GM23248 (cell line): ENCODE results near the gene NSD2. TPM values are rescaled to one million over a fixed set of nuclear protein-coding genes. Genes with fewer than 3 reads are reported as not detected.

Experiments used
- DNase-seq: peaks from one replicate; pipeline ENCODE4 v3.0.0-alpha.2; 2015
- H2AFZ ChIP-seq: fragments of 200-600 bp; sonication (generic); 2 replicates; pipeline ENCODE4 v1.6.1; 2016; ENCODE audit warnings: antibody characterized with exemption
- H3F3A ChIP-seq: fragments of 200-600 bp; sonication (generic); 2 replicates; pipeline ENCODE4 v1.6.1; 2016; ENCODE audit warnings: mild to moderate bottlenecking, antibody characterized with exemption, mixed run types; ENCODE audit not compliant: insufficient read depth
- H3K27ac ChIP-seq: fragments of 200-600 bp; sonication (generic); 2 replicates; pipeline ENCODE4 v1.5.1; 2016; ENCODE audit warnings: mild to moderate bottlenecking
- H3K27me3 ChIP-seq: fragments of 200-600 bp; sonication (generic); replicated peaks from 2 replicates; pipeline ENCODE4 v1.6.1; 2016; ENCODE audit warnings: mild to moderate bottlenecking; ENCODE audit not compliant: insufficient read depth
- H3K36me3 ChIP-seq: fragments of 200-600 bp; sonication (generic); 2 replicates; pipeline ENCODE4 v1.6.1; 2016; ENCODE audit warnings: low read depth, mild to moderate bottlenecking
- H3K4me1 ChIP-seq: fragments of 200-600 bp; sonication (generic); 2 replicates; pipeline ENCODE4 v1.6.1; 2016; ENCODE audit warnings: mild to moderate bottlenecking; ENCODE audit not compliant: insufficient read depth
- H3K4me2 ChIP-seq: fragments of 200-600 bp; sonication (generic); one replicate; pipeline ENCODE4 v1.6.1; 2016; ENCODE audit warnings: mild to moderate bottlenecking; ENCODE audit not compliant: unreplicated experiment
- H3K4me3 ChIP-seq: fragments of 200-600 bp; sonication (generic); 2 replicates; pipeline ENCODE4 v1.5.1; 2016; ENCODE audit warnings: mild to moderate bottlenecking
- H3K79me2 ChIP-seq: fragments of 200-600 bp; sonication (generic); 2 replicates; pipeline ENCODE4 v1.6.1; 2016; ENCODE audit warnings: mild to moderate bottlenecking; ENCODE audit not compliant: insufficient read depth
- H3K9ac ChIP-seq: fragments of 200-600 bp; sonication (generic); 2 replicates; pipeline ENCODE4 v1.6.1; 2016; ENCODE audit warnings: mild to moderate bottlenecking
- H3K9me2 ChIP-seq: fragments of 200-600 bp; sonication (generic); 2 replicates; pipeline ENCODE4 v1.6.1; 2016; ENCODE audit warnings: mixed run types, mild to moderate bottlenecking, moderate library complexity; ENCODE audit not compliant: insufficient read depth
- H3K9me3 ChIP-seq: fragments of 200-600 bp; sonication (generic); one replicate; pipeline ENCODE4 v1.6.1; 2017; ENCODE audit warnings: low read depth
- H4K20me1 ChIP-seq: fragments of 200-600 bp; sonication (generic); 2 replicates; pipeline ENCODE4 v1.6.0; 2016; ENCODE audit not compliant: insufficient read depth
- EZH2 ChIP-seq: fragments of 200-600 bp; sonication (generic); IDR thresholded peaks from 2 replicates; pipeline ENCODE4 v1.6.1; 2018; ENCODE audit warnings: antibody characterized with exemption, mild to moderate bottlenecking; ENCODE audit not compliant: insufficient read depth, poor library complexity, severe bottlenecking
- EZH2phosphoT487 ChIP-seq: fragments of 200-600 bp; sonication (generic); IDR thresholded peaks from 2 replicates; pipeline ENCODE4 v1.6.1; 2018; ENCODE audit warnings: antibody characterized with exemption, moderate library complexity, mild to moderate bottlenecking, low read depth; ENCODE audit not compliant: insufficient read depth
- WGBS, 2 experiments: methylation state at CpG; one replicate each; pipeline ENCODE4 v1.1.6; 2015 to 2017; ENCODE audit warnings: low lambda C conversion rate in 2 of 2, low coverage in 1 of 2; ENCODE audit errors: missing lambda C conversion rate in 2 of 2; 5-methylcytosine and 5-hydroxymethylcytosine counted together
- in situ Hi-C: fragments of 300-500 bp; cut with MboI; formaldehyde crosslinking; loops from 2 replicates; pipeline ENCODE4 v1.15.0; 2020
- polyA plus RNA-seq: library from polyadenylated mRNA; unstranded; fragments of >200 nt; fragmentation: Nextera tagmentation; extraction: Ambion mirVana; gene quantifications from 2 replicates; pipeline ENCODE4 v1.2.1, GENCODE V29; 2016
- total RNA-seq: library from RNA; depleted of rRNA; stranded (reverse); fragments of >200 nt; shearing (Covaris generic); gene quantifications from 2 replicates; pipeline ENCODE4 v1.2.3, GENCODE V29; 2014

Gene NSD2
- total and polyA plus RNA-seq, 2 experiments from 2014 or later = 20.1 to 32.4 TPM

DNA sequence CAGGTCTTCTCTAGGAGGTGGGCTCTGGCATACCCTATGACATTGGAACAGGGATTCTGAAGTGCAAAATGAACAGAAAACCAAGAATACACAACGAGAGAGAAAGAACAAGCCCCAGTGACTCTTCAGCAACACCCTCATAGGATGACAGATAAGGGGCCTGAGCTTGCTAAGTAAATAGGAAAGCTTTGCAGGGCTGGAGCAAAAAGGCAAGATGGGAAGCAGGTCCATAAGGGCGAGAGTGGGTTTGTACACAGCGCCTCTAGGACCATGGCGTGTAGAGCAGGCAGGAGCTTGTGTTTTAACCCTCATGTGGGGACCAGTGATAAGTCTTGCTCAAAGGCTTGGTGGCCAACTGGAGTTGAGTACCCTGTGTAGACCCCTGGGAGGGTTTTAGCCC lies 91.8 kb downstream of the NSD2 start:
- in situ Hi-C loops = no loop called here
- WGBS, 2 experiments = 99 to 100% methylated on average over 4 of the region's 4 CpGs
- H2AFZ ChIP-seq = no peak overlapping the region

DNA sequence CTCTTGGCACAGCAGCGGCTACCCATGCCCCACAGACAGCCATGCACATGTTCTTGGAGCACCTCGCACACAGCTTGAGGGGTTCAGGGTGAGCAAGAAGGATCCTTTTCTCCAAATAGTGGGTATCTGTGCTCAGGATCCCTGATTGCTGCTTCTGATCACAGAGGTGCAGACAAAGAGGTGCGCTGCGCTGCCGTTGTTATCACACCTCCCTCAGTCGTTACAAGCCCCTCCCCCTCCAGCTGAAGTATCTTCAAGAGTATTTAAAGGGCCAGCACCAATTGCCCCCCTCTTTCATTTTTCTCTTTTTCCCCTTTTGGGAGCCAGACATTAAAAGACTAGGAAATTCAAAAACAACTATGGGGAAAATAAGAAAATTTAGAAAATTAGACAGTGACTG lies 93.2 kb downstream of the NSD2 start:
- in situ Hi-C loops = no loop called here
- H3K36me3 ChIP-seq = peaks cover 15% of the 10 kb centered on the region; the same call in 1 of the 2 replicates
- no peaks in the 10 kb centered on the region for H3K27me3 ChIP-seq
- DNase-seq = no peak
- H3K4me3 ChIP-seq = no peak overlapping the region
- TF ChIP-seq EZH2phosphoT487 (no peak), EZH2 (no peak)
- H3K4me2 ChIP-seq = no peak overlapping the region
- WGBS, 2 experiments = 63 to 73% methylated on average over 6 of the region's 6 CpGs
- no peaks in the 10 kb centered on the region for H4K20me1 ChIP-seq
- H3K27ac ChIP-seq = no peak overlapping the region
- no peaks in the 10 kb centered on the region for H3K9me2 ChIP-seq
- peaks cover 4% of the 10 kb centered on the region; the same call in 1 of the 2 replicates for H3K4me1 ChIP-seq
- no peaks in the 10 kb centered on the region for H3K9me3 ChIP-seq
- no peak overlapping the region for H2AFZ ChIP-seq
- H3K79me2 ChIP-seq = peaks cover 10% of the 10 kb centered on the region; the same call in 1 of the 2 replicates
- H3F3A ChIP-seq = no peaks in the 10 kb centered on the region
- no peak overlapping the region for H3K9ac ChIP-seq

More for the DNA sequence above, 91.8 kb downstream of the NSD2 start:
- Histone ChIP-seq H3K9me2 (no peaks in the 10 kb centered on the region), H3K79me2 (peaks cover 10% of the 10 kb centered on the region; the same call in 1 of the 2 replicates), H3K4me2 (no peak overlapping the region), H3K4me1 (peaks cover 4% of the 10 kb centered on the region; the same call in 1 of the 2 replicates), H3K27ac (no peak overlapping the region), H3K4me3 (no peak overlapping the region), H3K36me3 (peaks cover 15% of the 10 kb centered on the region; the same call in 1 of the 2 replicates), H3K9me3 (no peaks in the 10 kb centered on the region), H4K20me1 (no peaks in the 10 kb centered on the region), H3F3A (no peaks in the 10 kb centered on the region), H3K27me3 (no peaks in the 10 kb centered on the region), H3K9ac (no peak overlapping the region)
- TF ChIP-seq EZH2phosphoT487 (no peak), EZH2 (no peak)
- DNase-seq = no peak

DNA sequence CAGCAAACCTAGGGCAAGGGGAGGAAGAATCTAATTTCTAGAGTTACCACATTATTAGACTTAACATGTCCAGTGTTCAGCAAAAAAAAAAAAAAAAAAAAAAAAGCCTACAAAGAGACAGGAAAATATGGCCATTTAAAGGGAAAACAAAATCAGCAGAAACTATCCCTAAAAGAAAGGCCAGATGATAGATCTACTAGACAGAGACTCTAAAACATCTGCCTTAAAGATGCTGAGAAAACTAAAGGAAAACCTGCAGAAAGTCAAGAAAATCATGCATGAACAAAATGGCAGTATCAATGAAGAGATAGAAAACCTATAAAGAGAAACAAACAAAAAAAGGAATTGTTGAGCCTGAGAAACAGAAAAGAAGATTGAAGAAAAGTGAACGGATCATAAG lies 93.8 kb downstream of the NSD2 start:
- in situ Hi-C loops = no loop called here
- H3K9ac ChIP-seq = no peak overlapping the region
- 88 to 100% methylated on average over 1 of the region's 1 CpG for WGBS, 2 experiments

DNA sequence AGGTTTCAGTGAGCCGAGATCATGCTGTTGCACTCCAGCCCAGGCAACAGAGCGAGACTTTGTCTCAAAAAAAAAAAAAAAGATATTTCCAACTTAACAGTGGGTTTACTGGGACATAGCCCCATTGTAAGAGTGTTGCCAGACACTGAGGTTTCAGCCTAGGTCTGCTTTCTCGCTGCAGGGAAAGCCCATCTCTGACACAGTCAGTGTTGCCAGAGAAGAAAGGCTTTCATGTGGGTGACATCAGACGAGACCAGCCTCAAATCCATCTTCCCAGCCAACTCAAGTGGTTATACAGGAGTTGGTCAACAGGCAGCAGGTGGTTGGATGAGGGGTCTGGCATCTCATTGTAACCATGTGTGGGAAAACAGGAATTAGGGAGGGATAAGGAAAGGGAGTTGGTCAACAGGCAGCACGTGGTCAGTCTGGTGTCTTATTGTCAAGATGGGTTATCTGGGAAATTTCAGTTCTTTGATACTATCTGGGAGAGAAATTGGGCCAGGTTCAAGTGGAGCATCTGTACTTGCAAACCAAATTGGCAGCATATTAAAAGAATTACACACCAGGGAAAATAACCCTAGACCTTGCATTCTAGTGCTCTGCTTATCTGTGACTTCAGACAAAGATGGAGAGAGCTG lies 96.4 kb downstream of the NSD2 start:
- Histone ChIP-seq H3K4me1 (no peaks in the 10 kb centered on the region), H3K27ac (no peak overlapping the region), H2AFZ (no peak overlapping the region), H3K4me2 (no peak overlapping the region), H3K9me3 (no peaks in the 10 kb centered on the region), H3K9ac (no peak overlapping the region), H3F3A (no peaks in the 10 kb centered on the region), H3K4me3 (no peak overlapping the region), H4K20me1 (no peaks in the 10 kb centered on the region), H3K36me3 (peaks cover 6% of the 10 kb centered on the region; the same call in 1 of the 2 replicates), H3K9me2 (no peaks in the 10 kb centered on the region), H3K79me2 (no peaks in the 10 kb centered on the region; the same call in 1 of the 2 replicates), H3K27me3 (no peaks in the 10 kb centered on the region)
- 90% methylated on average over 5 of the region's 5 CpGs for WGBS, 2 experiments
- DNase-seq = no peak
- TF ChIP-seq EZH2 (no peak), EZH2phosphoT487 (no peak)
- in situ Hi-C loops = no loop called here

More for the DNA sequence above, 93.8 kb downstream of the NSD2 start:
- Histone ChIP-seq H3K36me3 (peaks cover 11% of the 10 kb centered on the region; the same call in 1 of the 2 replicates), H3K4me3 (no peak overlapping the region), H3K9me3 (no peaks in the 10 kb centered on the region), H3K4me1 (peaks cover 4% of the 10 kb centered on the region; the same call in 1 of the 2 replicates), H3K27me3 (no peaks in the 10 kb centered on the region), H3K27ac (no peak overlapping the region), H3K9me2 (no peaks in the 10 kb centered on the region), H4K20me1 (no peaks in the 10 kb centered on the region), H2AFZ (no peak overlapping the region), H3K4me2 (no peak overlapping the region), H3K79me2 (peaks cover 10% of the 10 kb centered on the region; the same call in 1 of the 2 replicates), H3F3A (no peaks in the 10 kb centered on the region)
- DNase-seq = no peak
- no peak for TF ChIP-seq EZH2
